Ectodermal cell (in vitro differentiated cells): ENCODE measurements around the gene NET1. TPM values are rescaled to one million over a fixed set of nuclear protein-coding genes. Genes with fewer than 3 reads are reported as not detected.
A peak's percentile ranks its signal among the peaks of the same experiment; 100 is the strongest.

Experiments
- H3K27ac ChIP-seq: 2 replicates; pipeline ENCODE4 v1.7.0; 2013; ENCODE audit warnings: mild to moderate bottlenecking, low read depth, low read length; ENCODE audit not compliant: insufficient read depth, poor library complexity, severe bottlenecking
- H3K27me3 ChIP-seq: 2 replicates; pipeline ENCODE4 v1.7.0; 2013; ENCODE audit warnings: mild to moderate bottlenecking, low read length; ENCODE audit not compliant: insufficient read depth, control insufficient read depth, poor library complexity, severe bottlenecking
- H3K36me3 ChIP-seq: one replicate; pipeline ENCODE4 v1.7.0; 2013; ENCODE audit warnings: low read length; ENCODE audit not compliant: control insufficient read depth, insufficient read depth
- H3K4me1 ChIP-seq: one replicate; pipeline ENCODE4 v1.7.0; 2013; ENCODE audit warnings: low read length; ENCODE audit not compliant: control insufficient read depth, insufficient read depth
- H3K4me3 ChIP-seq: 2 replicates; pipeline ENCODE4 v1.7.0; 2013; ENCODE audit warnings: low read depth, low read length, control low read depth; ENCODE audit not compliant: insufficient read depth
- H3K9me3 ChIP-seq: 2 replicates; pipeline ENCODE4 v1.7.0; 2013; ENCODE audit warnings: mild to moderate bottlenecking, low read length, moderate library complexity; ENCODE audit not compliant: control insufficient read depth
- whole genome bisulfite sequencing, 2 experiments: methylation state at CpG; one replicate each; pipeline ENCODE4 v1.1.7; 2013; ENCODE audit warnings: missing lambda C conversion rate in 2 of 2; 5-methylcytosine and 5-hydroxymethylcytosine counted together
- polyA plus RNA-seq, 4 experiments: library from polyadenylated mRNA; stranded (reverse); fragments of 50-300 nt; gene quantifications; one replicate each; pipeline ENCODE4 v1.2.3, GENCODE V29; 2013

Gene NET1
- polyA plus RNA-seq (2013, experiment 1 of 4), result 65.3 TPM
- polyA plus RNA-seq (2013, experiment 2 of 4), result 69.5 TPM
- 44.4 TPM for polyA plus RNA-seq (2013, experiment 3 of 4)
- 47.9 TPM for polyA plus RNA-seq (2013, experiment 4 of 4)

GRCh38 chr10:5412277-5412941 lies at the start of gene NET1:
NET1 (plus strand) TSS chr10:5412557; CDS start chr10:5412693, 136 bp downstream.
- Histone ChIP-seq H3K4me1 (peaks cover 10% of the 10 kb centered on the region), H3K36me3 (no peaks in the 10 kb centered on the region), H3K9me3 (no peaks in the 10 kb centered on the region), H3K27me3 (no peaks in the 10 kb centered on the region), H3K4me3 (peak within 1 kb of the TSS; percentile 81), H3K27ac (peak within 1 kb of the TSS; percentile 69)
- 0 to 1% methylated on average over 46 to 48 of the region's 48 CpGs for WGBS, 2 experiments

DNA sequence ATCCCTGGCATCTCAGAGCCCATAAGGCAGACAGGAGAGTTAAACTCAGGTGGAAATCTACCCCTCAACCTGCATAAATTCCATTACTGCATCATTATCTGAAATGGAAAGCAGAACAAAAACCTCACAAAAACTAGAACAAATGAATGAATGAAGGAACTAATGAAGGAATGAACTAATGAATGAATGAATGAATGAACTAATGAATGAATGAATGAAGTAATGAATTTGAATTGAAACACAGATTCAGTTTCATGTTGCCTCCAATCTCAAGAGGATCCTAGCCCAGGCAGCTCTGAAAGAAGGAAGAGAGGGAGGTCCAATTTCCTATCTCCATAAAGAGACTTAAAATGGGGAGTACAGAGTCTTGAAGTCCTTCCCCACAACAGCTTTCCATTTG lies 49.5 kb upstream of the NET1 start:
- Histone ChIP-seq H3K27ac (no peak overlapping the region), H3K9me3 (no peaks in the 10 kb centered on the region), H3K36me3 (no peaks in the 10 kb centered on the region), H3K27me3 (no peaks in the 10 kb centered on the region), H3K4me3 (no peak overlapping the region), H3K4me1 (peaks cover 7% of the 10 kb centered on the region)

DNA sequence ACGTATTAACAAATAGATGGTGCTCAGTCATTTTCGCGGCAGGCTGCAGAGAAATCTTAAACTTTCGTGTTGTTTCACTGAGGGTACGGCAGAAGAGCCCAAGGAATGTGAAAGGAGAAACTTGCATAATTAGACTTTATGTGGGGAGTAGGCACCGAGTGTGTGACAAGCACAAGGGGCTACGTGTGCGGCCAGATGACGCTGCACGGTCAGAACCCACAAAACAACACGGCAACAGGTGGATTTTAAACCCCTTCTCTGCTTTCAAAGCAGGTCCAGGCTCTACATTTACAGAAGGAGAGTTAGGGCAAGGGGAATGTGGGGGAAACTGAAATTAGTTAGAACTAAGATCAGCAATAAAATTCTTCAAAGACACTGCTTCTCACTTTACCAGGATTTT lies 48.0 kb upstream of the NET1 start:
- H3K27me3 ChIP-seq, result no peaks in the 10 kb centered on the region

DNA sequence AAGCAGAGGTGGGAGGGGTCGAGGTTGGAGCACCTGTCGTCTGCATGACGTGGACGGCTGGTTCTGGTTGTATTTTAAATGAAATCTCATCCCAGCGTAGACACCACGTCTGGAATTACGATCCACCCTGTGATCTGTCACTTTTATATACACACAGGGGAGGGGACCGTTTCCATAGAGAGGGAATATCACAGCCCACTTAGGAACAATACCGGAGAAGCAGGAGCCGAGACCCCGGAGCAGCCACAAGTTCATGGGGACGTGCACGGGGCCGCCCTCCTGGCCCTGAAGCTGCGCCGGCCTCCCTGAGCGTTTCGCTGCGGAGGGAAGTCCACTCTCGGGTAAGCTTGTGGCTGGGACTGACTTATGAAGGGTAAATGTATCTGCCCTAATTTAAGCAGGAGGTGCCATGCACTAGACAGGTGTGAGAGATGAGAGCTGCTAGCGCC lies 47.4 kb upstream of the NET1 start, which contains the start of gene UCN3:
UCN3 (plus strand) TSS at position 77 of the 449 bp plus-strand sequence. CDS start 8,755 bp downstream, outside the sequence.
- WGBS, 2 experiments, result 89 to 91% methylated on average over 21 of the region's 21 CpGs
- Histone ChIP-seq H3K27me3 (no peaks in the 10 kb centered on the region), H3K27ac (no peak within 1 kb of the TSS), H3K9me3 (no peaks in the 10 kb centered on the region), H3K36me3 (no peaks in the 10 kb centered on the region), H3K4me1 (peaks cover 4% of the 10 kb centered on the region), H3K4me3 (no peak within 1 kb of the TSS)

More for the DNA sequence above, 48.0 kb upstream of the NET1 start:
- Histone ChIP-seq H3K4me1 (peaks cover 7% of the 10 kb centered on the region), H3K36me3 (no peaks in the 10 kb centered on the region), H3K27ac (no peak overlapping the region), H3K9me3 (no peaks in the 10 kb centered on the region), H3K4me3 (no peak overlapping the region)
- 93 to 96% methylated on average over 11 of the region's 11 CpGs for WGBS, 2 experiments

DNA sequence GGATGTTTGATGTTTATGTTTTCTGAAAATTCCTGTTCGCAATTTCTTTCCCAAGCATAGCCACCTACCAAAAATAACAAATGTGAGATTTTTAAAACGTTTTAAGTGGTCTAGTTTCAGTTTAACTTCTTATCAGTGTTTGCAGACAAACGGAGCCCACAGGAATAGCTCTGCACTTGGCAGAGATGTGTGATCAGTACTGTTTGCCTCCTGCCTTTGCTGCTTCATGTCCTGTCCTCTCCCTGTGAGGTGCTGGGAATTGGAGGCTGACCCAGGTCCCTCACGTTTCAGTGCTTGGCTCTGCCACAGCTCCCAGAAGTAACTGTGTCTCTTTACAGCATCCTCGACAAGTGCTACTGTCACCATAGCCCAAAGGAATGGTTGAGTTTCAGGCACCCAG lies 46.4 kb upstream of the NET1 start:
- Histone ChIP-seq H3K27me3 (no peaks in the 10 kb centered on the region), H3K9me3 (no peaks in the 10 kb centered on the region), H3K27ac (no peak overlapping the region), H3K36me3 (no peaks in the 10 kb centered on the region), H3K4me1 (no peaks in the 10 kb centered on the region), H3K4me3 (no peak overlapping the region)
- WGBS, 2 experiments, result 71 to 82% methylated on average over 4 to 5 of the region's 5 CpGs

- Histone ChIP-seq H3K4me3 (no peak overlapping the region), H3K27me3 (no peaks in the 10 kb centered on the region), H3K9me3 (no peaks in the 10 kb centered on the region), H3K27ac (no peak overlapping the region), H3K4me1 (no peaks in the 10 kb centered on the region), H3K36me3 (no peaks in the 10 kb centered on the region)
- 90 to 93% methylated on average over 15 to 16 of the region's 16 CpGs for WGBS, 2 experiments
Observed at GRCh38 chr10:5369362-5370158, 42.8 kb upstream of the NET1 start.

- Histone ChIP-seq H3K9me3 (no peaks in the 10 kb centered on the region), H3K4me3 (no peak overlapping the region), H3K27me3 (no peaks in the 10 kb centered on the region), H3K36me3 (no peaks in the 10 kb centered on the region), H3K27ac (no peak overlapping the region), H3K4me1 (no peaks in the 10 kb centered on the region)
- 86 to 88% methylated on average over 28 of the region's 28 CpGs for WGBS, 2 experiments
Observed at GRCh38 chr10:5370493-5371352, 41.6 kb upstream of the NET1 start.

- Histone ChIP-seq H3K9me3 (no peaks in the 10 kb centered on the region), H3K36me3 (no peaks in the 10 kb centered on the region), H3K27me3 (no peaks in the 10 kb centered on the region), H3K4me3 (no peak overlapping the region), H3K4me1 (no peaks in the 10 kb centered on the region), H3K27ac (no peak overlapping the region)
- 84 to 91% methylated on average over 4 of the region's 4 CpGs for WGBS, 2 experiments
Observed at GRCh38 chr10:5373307-5373706, 39.0 kb upstream of the NET1 start.

- 93% methylated on average over 14 to 18 of the region's 22 CpGs for WGBS, 2 experiments
- Histone ChIP-seq H3K27ac (no peak overlapping the region), H3K4me3 (no peak overlapping the region), H3K36me3 (no peaks in the 10 kb centered on the region), H3K27me3 (no peaks in the 10 kb centered on the region), H3K9me3 (no peaks in the 10 kb centered on the region), H3K4me1 (no peaks in the 10 kb centered on the region)
Observed at GRCh38 chr10:5373891-5374611, 38.3 kb upstream of the NET1 start.
